WI38 (cell line): ENCODE data around the gene AKT2.

Source experiments
- H3K4me3 ChIP-seq: 2 replicates; pipeline ENCODE4 v1.5.1; 2011; ENCODE audit warnings: low read depth, mild to moderate bottlenecking, control low read depth, low read length
- CTCF ChIP-seq: IDR thresholded peaks from 2 replicates; pipeline ENCODE4 v1.5.1; 2012; ENCODE audit warnings: low read depth, mild to moderate bottlenecking, control low read depth, low read length

The AKT2 gene

GRCh38 chr19:40192758-40193586 is 92.2 kb downstream of the AKT2 start:
- no peak for TF ChIP-seq CTCF
- H3K4me3 ChIP-seq, result no peak overlapping the region; the same call in 1 of the 2 replicates

- no peak for TF ChIP-seq CTCF
- peak overlapping the region; percentile 90 for H3K4me3 ChIP-seq
Observed at GRCh38 chr19:40191836-40192646, 93.1 kb downstream of the AKT2 start.

GRCh38 chr19:40190891-40191835 is 94.0 kb downstream of the AKT2 start, which contains the start of gene MAP3K10:
Gene MAP3K10 (plus strand): TSS chr19:40191426. CDS start chr19:40192032, 606 bp downstream.
- TF ChIP-seq CTCF, result no peak
- peak within 1 kb of the TSS; percentile 90 for H3K4me3 ChIP-seq

GRCh38 chr19:40184273-40184672 is 100.9 kb downstream of the AKT2 start:
- TF ChIP-seq CTCF, result no peak

More at GRCh38 chr19:40184273-40184672, 100.9 kb downstream of the AKT2 start:
- H3K4me3 ChIP-seq, result no peak overlapping the region
